Adrenal gland (tissue), 12 donors: ENCODE results near the gene GCHFR. TPM values are rescaled to one million over a fixed set of nuclear protein-coding genes. Genes with fewer than 3 reads are reported as not detected.

Experiments
- DNase-seq, 7 donors: peaks; one replicate each; pipeline ENCODE4 v3.0.0-alpha.2; 2019 to 2020
- H3K27ac ChIP-seq, 5 donors: fragments of 200-600 bp; sonication (generic) in 4 of 5; 1 replicate in 3 of 5; 2 replicates in 2 of 5; pipeline versions ENCODE4 v1.5.1 to v1.8.0; 2016 to 2020; ENCODE audit warnings: mild to moderate bottlenecking in 1 of 5
- H3K27me3 ChIP-seq: fragments of 200-600 bp; 2 replicates; pipeline ENCODE4 v1.8.0; 2021
- H3K36me3 ChIP-seq, 2 donors: fragments of 200-600 bp; replicated peaks in 1 of 2; 1 replicate in 1 of 2; 2 replicates in 1 of 2; pipeline versions ENCODE4 v1.5.1 to v1.8.0; 2018 to 2022
- H3K4me1 ChIP-seq, 2 donors: fragments of 200-600 bp; replicated peaks in 1 of 2; 1 replicate in 1 of 2; 2 replicates in 1 of 2; pipeline versions ENCODE4 v1.5.1 to v1.8.0; 2018 to 2021
- H3K4me3 ChIP-seq, 4 donors: fragments of 200-600 bp; sonication (generic) in 3 of 4; one replicate each; pipeline ENCODE4 v1.5.1; 2016 to 2018
- H3K9me3 ChIP-seq, 3 donors: fragments of 200-600 bp; sonication (generic) in 1 of 3; replicated peaks in 1 of 3; 1 replicate in 2 of 3; 2 replicates in 1 of 3; pipeline versions ENCODE4 v1.5.1 to v1.8.0; 2016 to 2021
- CTCF ChIP-seq, 6 experiments: fragments of 450-650 bp in 4 of 6; fragments of 200-600 bp in 2 of 6; sonication (generic) in 1 of 6; IDR thresholded peaks; 1 replicate in 5 of 6; 2 replicates in 1 of 6; pipeline versions ENCODE4 v1.5.1 to v1.8.0; 2016 to 2021; ENCODE audit warnings: antibody characterized with exemption in 6 of 6, mild to moderate bottlenecking in 2 of 6, moderate library complexity in 1 of 6
- POLR2A ChIP-seq, 2 donors: fragments of 450-650 bp; IDR thresholded peaks; one replicate each; pipeline ENCODE4 v1.6.1; 2017; ENCODE audit warnings: antibody characterized with exemption in 2 of 2, mild to moderate bottlenecking in 2 of 2, moderate library complexity in 1 of 2
- WGBS, 4 donors: extraction: QIAGEN DNeasy Blood & Tissue Kit in 2 of 4; methylation state at CpG; one replicate each; pipeline versions ENCODE4 v1.1.5 to v1.1.7; 2013 to 2017; 5-methylcytosine and 5-hydroxymethylcytosine counted together
- intact Hi-C, 2 donors: fragments of 100-400 bp; cut with DNase I; formaldehyde crosslinking; loops; one replicate each; pipeline versions ENCODE4 v1.14.1 to v1.15.0; 2022 to 2023
- polyA plus RNA-seq, 3 donors: library from polyadenylated mRNA; stranded (reverse); fragments of 200-250 nt in 2 of 3; fragments of 350-450 nt in 1 of 3; fragmentation: Illumina TruSeq in 1 of 3; extraction: RNeasy Lipid Tissue Mini Kit (QIAGEN cat#74804) in 1 of 3; gene quantifications; one replicate each; pipeline ENCODE4 v1.2.3, GENCODE V29; 2013 to 2014
- total RNA-seq, 9 donors: library from RNA; depleted of rRNA in 4 of 9; stranded (reverse); fragments of >200 nt in 4 of 9; fragments of 120-200 nt in 1 of 9; fragmentation: NEBNext Ultra II Directional in 1 of 9; extraction: Animal tissue kit (Norgen Biotek cat#: 25700) in 1 of 9; gene quantifications; one replicate each; pipeline versions ENCODE4 v1.1.0 to v1.2.4, GENCODE V29; 2013 to 2023
- donor health status: healthy with polysubstance abuse.
- donor health status: Bipolar disorder and iron deficiency.
- donor health status: DM: yes; HTN: yes; CAD: no.
- donor health status: DM: no; HTN: no; CAD: no.
- donor health status: DM: no; HTN: no; CAD: no.
- donor health status: DM: yes; HTN: yes; CAD: no.

GCHFR gene
- total and polyA plus RNA-seq, 12 donors: 6.1 to 77.3 (median 20.1) TPM

GRCh38 chr15:40785814-40786213, 21.9 kb downstream of the GCHFR start:
- intact Hi-C loops: loop anchor here in 1 of 2 donors (10.0 kb wide), 1 partner anchor 109 kb away; the partner anchor contains the start of gene VPS18
- no peaks in the 10 kb centered on the region for H3K9me3 ChIP-seq
- TF ChIP-seq CTCF (IDR thresholded peaks at IDR 0.05) (no peak), POLR2A (IDR thresholded peaks at IDR 0.05) (no peak)
- no peaks in the 10 kb centered on the region for H3K27me3 ChIP-seq
- H3K36me3 ChIP-seq: no peaks in the 10 kb centered on the region
- DNase-seq: no peak
- peak overlapping the region in 2 of 5 donors; percentile 42 to 43 for H3K27ac ChIP-seq
- H3K4me3 ChIP-seq: no peak overlapping the region
- peaks cover 0 to 18% of the 10 kb centered on the region in 2 donors for H3K4me1 ChIP-seq
- 92 to 100% (median 98%) methylated on average over 2 of the region's 2 CpGs for WGBS, 4 donors

GRCh38 chr15:40787344-40787841, 23.5 kb downstream of the GCHFR start:
- Histone ChIP-seq H3K9me3 (no peaks in the 10 kb centered on the region), H3K36me3 (no peaks in the 10 kb centered on the region), H3K4me1 (peaks cover 0 to 20% of the 10 kb centered on the region in 2 donors), H3K27ac (no peak overlapping the region), H3K4me3 (no peak overlapping the region), H3K27me3 (no peaks in the 10 kb centered on the region)
- WGBS, 4 donors: 41 to 72% (median 45%) methylated on average over 3 to 4 of the region's 4 CpGs
- no peak for DNase-seq
- TF ChIP-seq CTCF (IDR thresholded peaks at IDR 0.05) (no peak), POLR2A (IDR thresholded peaks at IDR 0.05) (no peak)
- intact Hi-C loops: loop anchor here in 1 of 2 donors (10.0 kb wide), 1 partner anchor 107 kb away; the partner anchor contains the start of gene VPS18

GRCh38 chr15:40787991-40788390, 24.1 kb downstream of the GCHFR start:
- DNase-seq: no peak
- TF ChIP-seq POLR2A (IDR thresholded peaks at IDR 0.05) (no peak), CTCF (IDR thresholded peaks at IDR 0.05) (no peak)

GRCh38 chr15:40789119-40789518, 25.3 kb downstream of the GCHFR start:
- H3K27me3 ChIP-seq: no peaks in the 10 kb centered on the region
- H3K27ac ChIP-seq: no peak overlapping the region
- peaks cover 4 to 25% of the 10 kb centered on the region in 2 donors for H3K4me1 ChIP-seq
- WGBS, 4 donors: 79 to 90% (median 83%) methylated on average over 5 of the region's 5 CpGs
- intact Hi-C loops: loop anchor here in 1 of 2 donors (10.0 kb wide), 1 partner anchor 106 kb away; the partner anchor contains the start of gene VPS18
- DNase-seq: no peak
- H3K9me3 ChIP-seq: no peaks in the 10 kb centered on the region
- no peaks in the 10 kb centered on the region for H3K36me3 ChIP-seq
- TF ChIP-seq CTCF (IDR thresholded peaks at IDR 0.05) (no peak), POLR2A (IDR thresholded peaks at IDR 0.05) (no peak)
- no peak overlapping the region for H3K4me3 ChIP-seq

More at GRCh38 chr15:40787991-40788390, 24.1 kb downstream of the GCHFR start:
- intact Hi-C loops: loop anchor here in 1 of 2 donors (10.0 kb wide), 1 partner anchor 107 kb away; the partner anchor contains the start of gene VPS18
- WGBS, 4 donors: 78 to 90% (median 80%) methylated on average over 6 of the region's 6 CpGs
- Histone ChIP-seq H3K27me3 (no peaks in the 10 kb centered on the region), H3K4me1 (peaks cover 0 to 20% of the 10 kb centered on the region in 2 donors), H3K9me3 (no peaks in the 10 kb centered on the region), H3K4me3 (no peak overlapping the region), H3K36me3 (no peaks in the 10 kb centered on the region), H3K27ac (no peak overlapping the region)
